Left colon (tissue), 2 donors: Measurements from ENCODE around the gene FNDC3B. TPM values are rescaled to one million over a fixed set of nuclear protein-coding genes. Genes with fewer than 3 reads are reported as not detected.
"Not testable (repeated sequence)": the region's sequence is repeated elsewhere in the genome, so short reads cannot be mapped to it uniquely, and the experiment has no call there.

Experiments used
- ATAC-seq: fragments of 200-7000 bp; cut with Tn5 transposase; one replicate; pipeline ENCODE4 v1.9.1; 2020; ENCODE audit warnings: mild to moderate bottlenecking, moderate library complexity
- DNase-seq, 2 donors: peaks; one replicate each; pipeline ENCODE4 v3.0.0-alpha.2; 2020
- intact Hi-C, 2 donors: fragments of 100-400 bp; cut with DNase I in 1 of 2; cut with micrococcal nuclease in 1 of 2; formaldehyde crosslinking; loops; one replicate each; pipeline versions ENCODE4 v1.11.2 to v1.14.0; 2022; cut with DNase I, micrococcal nuclease
- total RNA-seq, 2 donors: library from RNA; stranded (reverse); fragmentation: NEBNext Ultra II Directional; extraction: Animal tissue kit (Norgen Biotek cat#: 25700); gene quantifications; one replicate each; pipeline ENCODE4 v1.2.1, GENCODE V29; 2021
- donor health status: DM: no; HTN: no; CAD: no.
- donor health status: DM: yes; HTN: yes; CAD: no.

FNDC3B gene
- total RNA-seq, 2 donors from 2014 or later, result 100 to 113 TPM

GRCh38 chr3:172082820-172083513, 43.6 kb downstream of the FNDC3B start:
- ATAC-seq (peak; percentile 40), DNase-seq (no peak)
- intact Hi-C loops, result no loop called here

GRCh38 chr3:172083995-172084409, 44.6 kb downstream of the FNDC3B start:
- no peak for DNase-seq
- peak; percentile 81 for ATAC-seq
- intact Hi-C loops, result no loop called here

GRCh38 chr3:172084871-172085556, 45.6 kb downstream of the FNDC3B start:
- intact Hi-C loops, result no loop called here
- ATAC-seq (no peak), DNase-seq (no peak)

- no peak for DNase-seq
- no peak for ATAC-seq
- intact Hi-C loops, result no loop called here
These were observed 46.1 kb downstream of the FNDC3B start for GRCh38 chr3:172085557-172085895.

- ATAC-seq (no peak), DNase-seq (no peak)
- intact Hi-C loops, result no loop called here
These were observed 46.7 kb downstream of the FNDC3B start for GRCh38 chr3:172086071-172086470.

- DNase-seq (no peak), ATAC-seq (no peak)
- intact Hi-C loops, result no loop called here
These were observed 47.8 kb downstream of the FNDC3B start for GRCh38 chr3:172087198-172087597.

GRCh38 chr3:172087602-172088580, 48.5 kb downstream of the FNDC3B start:
- peak; percentile 78 for ATAC-seq
- DNase-seq, result no peak
- intact Hi-C loops, result no loop called here

GRCh38 chr3:172089250-172089649, 49.9 kb downstream of the FNDC3B start:
- intact Hi-C loops, result no loop called here
- DNase-seq, result no peak
- no peak for ATAC-seq

GRCh38 chr3:172090035-172090434, 50.7 kb downstream of the FNDC3B start:
- intact Hi-C loops, result no loop called here
- DNase-seq (no peak), ATAC-seq (no peak)

- no peak for DNase-seq
- intact Hi-C loops, result no loop called here
- ATAC-seq, result no peak
These were observed 53.3 kb downstream of the FNDC3B start for GRCh38 chr3:172092658-172093057.

GRCh38 chr3:172093581-172094443, 54.4 kb downstream of the FNDC3B start:
- intact Hi-C loops, DNase-seq, ATAC-seq: not testable (repeated sequence)

GRCh38 chr3:172094621-172095557, 55.5 kb downstream of the FNDC3B start:
- DNase-seq, result no peak
- intact Hi-C loops, result no loop called here
- no peak for ATAC-seq

- ATAC-seq, result peak; percentile 69
- DNase-seq, result no peak
- intact Hi-C loops, result no loop called here
These were observed 57.6 kb downstream of the FNDC3B start for GRCh38 chr3:172096881-172097420.

GRCh38 chr3:172097585-172097984, 58.2 kb downstream of the FNDC3B start:
- DNase-seq (no peak), ATAC-seq (peak; percentile 77)
- intact Hi-C loops, result no loop called here

- no peak for ATAC-seq
- intact Hi-C loops, result no loop called here
- no peak for DNase-seq
These were observed 59.5 kb downstream of the FNDC3B start for GRCh38 chr3:172098698-172099494.

GRCh38 chr3:172099495-172099808, 60.1 kb downstream of the FNDC3B start:
- no peak for ATAC-seq
- intact Hi-C loops, result no loop called here
- no peak for DNase-seq

- intact Hi-C loops, result no loop called here
- ATAC-seq (no peak), DNase-seq (no peak)
These were observed 61.1 kb downstream of the FNDC3B start for GRCh38 chr3:172100482-172100881.
